HG03342 (cell line): ENCODE data around the gene RADIL.
A peak's percentile ranks its signal among the peaks of the same experiment; 100 is the strongest.
"Not testable (repeated sequence)": the region's sequence is repeated elsewhere in the genome, so short reads cannot be mapped to it uniquely, and the experiment has no call there.

ENCODE experiments used
- ATAC-seq: cut with Tn5 transposase; IDR thresholded peaks from one replicate; pipeline ENCODE4 v1.9.1; 2021; ENCODE audit warnings: mild to moderate bottlenecking, moderate library complexity; ENCODE audit not compliant: unreplicated experiment

Gene RADIL, protein sequence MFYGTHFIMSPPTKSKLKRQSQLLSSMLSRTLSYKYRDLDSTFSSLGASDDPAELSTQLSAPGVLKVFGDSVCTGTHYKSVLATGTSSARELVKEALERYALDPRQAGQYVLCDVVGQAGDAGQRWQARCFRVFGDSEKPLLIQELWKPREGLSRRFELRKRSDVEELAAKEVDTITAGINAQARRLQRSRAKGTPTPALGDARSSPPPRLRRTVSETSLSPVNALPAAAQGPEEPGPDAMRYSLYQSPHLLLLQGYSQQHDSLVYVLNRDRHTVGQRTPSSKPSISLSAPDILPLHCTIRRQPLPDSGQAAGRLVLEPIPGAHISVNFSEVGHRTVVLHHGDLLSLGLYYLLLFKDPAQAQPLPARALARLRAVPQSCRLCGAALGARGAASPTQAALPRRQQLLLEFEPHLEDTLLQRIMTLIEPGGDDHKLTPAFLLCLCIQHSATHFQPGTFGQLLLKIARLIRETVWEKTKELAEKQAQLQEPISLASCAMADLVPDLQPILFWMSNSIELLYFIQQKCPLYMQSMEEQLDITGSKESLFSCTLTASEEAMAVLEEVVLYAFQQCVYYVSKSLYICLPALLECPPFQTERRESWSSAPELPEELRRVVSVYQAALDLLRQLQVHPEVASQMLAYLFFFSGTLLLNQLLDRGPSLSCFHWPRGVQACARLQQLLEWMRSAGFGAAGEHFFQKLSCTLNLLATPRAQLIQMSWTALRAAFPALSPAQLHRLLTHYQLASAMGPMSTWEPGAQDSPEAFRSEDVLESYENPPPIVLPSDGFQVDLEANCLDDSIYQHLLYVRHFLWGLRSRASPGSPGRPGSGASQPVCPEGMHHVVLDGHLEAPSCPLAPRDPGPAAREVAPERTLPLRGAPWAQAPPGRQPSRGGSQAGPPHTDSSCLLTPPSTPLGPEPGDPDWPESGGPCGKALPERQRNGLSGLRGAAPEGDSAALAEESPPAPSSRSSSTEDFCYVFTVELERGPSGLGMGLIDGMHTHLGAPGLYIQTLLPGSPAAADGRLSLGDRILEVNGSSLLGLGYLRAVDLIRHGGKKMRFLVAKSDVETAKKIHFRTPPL

DNA sequence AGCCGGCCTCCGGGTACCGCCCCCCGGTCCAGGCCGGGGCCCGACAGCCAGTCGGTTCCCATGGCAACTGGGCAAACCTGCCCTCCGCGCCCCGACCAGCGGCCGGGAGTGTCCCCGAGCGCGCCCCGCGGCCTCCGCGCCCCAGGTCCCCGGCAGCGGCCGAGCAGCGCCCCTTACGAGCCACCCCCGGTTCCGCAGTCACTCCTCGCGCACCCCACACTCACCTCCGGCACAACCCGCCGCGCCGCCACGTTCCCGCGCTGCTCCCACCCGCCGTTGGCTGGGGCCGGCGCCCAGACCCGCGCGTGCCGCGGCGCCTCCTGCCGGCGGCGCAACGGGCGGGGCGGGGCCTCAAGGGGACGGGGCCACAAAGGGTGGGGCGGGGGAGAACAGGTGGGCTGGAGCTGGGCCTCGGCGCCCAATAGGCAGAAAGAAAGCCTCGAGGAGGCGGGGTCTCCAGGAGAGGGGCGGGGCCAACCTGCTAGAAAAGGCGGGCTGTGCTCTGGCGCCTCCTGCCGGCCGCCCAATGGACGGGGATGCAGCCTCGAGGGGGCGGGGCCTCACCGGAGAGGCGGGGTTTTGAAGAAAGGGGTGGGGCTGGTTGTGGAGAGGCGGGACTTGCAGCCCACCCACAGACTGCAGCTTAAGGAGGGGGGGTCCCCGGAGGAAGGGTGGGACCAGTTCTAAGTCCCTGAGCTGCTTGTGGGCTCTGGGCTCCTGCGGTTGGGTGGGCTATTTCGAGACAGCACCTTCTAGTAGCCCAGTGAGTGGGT is at the start of gene RADIL:
TSS of gene RADIL (minus strand) at position 345 of the 773 bp plus-strand sequence. CDS start 5,577 bp downstream, outside the sequence.
- ATAC-seq = peak; percentile 71

DNA sequence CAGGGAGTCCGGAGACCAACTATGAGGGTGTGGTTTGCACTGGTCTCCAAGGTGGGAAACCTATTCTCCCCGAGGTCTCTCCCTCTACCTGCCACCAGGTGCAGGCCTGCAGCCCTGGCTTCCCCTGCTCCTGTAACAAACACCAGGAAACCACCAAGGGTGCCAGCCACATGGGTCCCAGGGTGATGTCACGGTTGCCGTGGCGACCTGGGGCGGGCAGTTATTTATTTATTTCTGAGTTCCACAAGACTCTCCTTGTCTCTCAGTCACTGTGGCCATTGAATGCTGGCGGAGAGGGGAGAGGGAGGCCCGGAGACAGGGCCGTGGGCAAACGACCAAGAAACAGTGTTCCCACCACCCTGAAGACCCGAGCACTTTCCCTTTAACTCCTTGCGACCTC is 48.4 kb upstream of the RADIL start:
- ATAC-seq = no peak

DNA sequence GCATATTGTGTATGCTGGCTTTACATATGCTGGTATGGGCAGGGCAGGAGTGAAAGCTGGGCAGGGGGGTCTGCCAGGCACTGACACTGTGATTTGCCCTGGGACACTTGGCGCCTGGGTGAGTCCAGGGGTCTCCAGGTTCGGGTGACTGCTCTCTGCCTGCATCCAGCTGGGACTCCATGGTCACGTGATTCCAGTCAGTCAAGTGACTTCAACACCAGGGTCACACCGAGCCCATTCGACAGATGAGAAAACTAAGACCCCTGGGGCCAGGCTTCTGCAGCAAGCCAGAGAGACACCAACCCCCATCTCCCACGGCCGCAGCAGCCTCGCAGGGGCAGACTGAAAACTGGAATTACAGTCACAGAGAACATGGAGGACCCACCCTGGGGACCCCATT is 45.5 kb upstream of the RADIL start:
- no peak for ATAC-seq

DNA sequence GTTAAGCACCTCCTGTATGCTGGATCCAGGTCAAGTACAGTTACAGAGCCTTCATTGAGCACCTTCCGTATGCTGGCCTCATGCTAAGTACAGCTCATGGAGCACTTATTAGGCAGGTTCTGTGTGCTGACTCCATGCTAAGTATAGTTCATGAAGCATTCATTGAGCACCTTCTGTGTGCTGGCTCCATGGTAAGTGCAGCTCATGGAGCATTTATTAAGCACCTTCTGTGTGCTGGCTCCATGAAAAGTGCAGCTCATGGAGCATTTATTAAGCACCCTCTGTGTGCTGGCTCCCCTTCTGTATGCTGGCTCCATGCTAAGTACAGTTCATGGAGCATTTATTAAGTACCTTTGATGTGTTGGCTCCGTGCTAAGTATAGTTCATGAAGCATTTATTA is 44.9 kb upstream of the RADIL start:
- no peak for ATAC-seq

GRCh38 chr7:4919969-4920766 is 36.7 kb upstream of the RADIL start:
- no peak for ATAC-seq

DNA sequence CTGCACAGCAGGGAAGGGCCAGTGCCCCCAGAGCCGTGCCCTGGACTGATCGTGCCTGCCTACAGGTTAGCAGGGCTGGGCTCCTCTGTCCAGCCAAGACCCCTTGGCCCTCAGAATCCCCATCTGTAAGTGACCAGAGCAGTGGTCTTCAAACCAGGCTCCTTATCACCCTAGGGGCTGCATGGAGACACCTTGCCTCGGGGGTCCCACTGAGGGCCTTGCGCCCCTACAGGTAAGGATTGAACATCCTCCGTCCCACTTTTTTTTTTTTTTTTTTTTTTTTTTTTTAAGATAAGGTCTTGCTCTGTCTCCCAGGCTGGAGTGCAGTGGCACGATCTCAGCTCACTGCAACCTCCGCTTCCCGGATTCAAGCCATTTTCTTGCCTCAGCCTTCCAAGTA is 32.6 kb upstream of the RADIL start:
- ATAC-seq = no peak

DNA sequence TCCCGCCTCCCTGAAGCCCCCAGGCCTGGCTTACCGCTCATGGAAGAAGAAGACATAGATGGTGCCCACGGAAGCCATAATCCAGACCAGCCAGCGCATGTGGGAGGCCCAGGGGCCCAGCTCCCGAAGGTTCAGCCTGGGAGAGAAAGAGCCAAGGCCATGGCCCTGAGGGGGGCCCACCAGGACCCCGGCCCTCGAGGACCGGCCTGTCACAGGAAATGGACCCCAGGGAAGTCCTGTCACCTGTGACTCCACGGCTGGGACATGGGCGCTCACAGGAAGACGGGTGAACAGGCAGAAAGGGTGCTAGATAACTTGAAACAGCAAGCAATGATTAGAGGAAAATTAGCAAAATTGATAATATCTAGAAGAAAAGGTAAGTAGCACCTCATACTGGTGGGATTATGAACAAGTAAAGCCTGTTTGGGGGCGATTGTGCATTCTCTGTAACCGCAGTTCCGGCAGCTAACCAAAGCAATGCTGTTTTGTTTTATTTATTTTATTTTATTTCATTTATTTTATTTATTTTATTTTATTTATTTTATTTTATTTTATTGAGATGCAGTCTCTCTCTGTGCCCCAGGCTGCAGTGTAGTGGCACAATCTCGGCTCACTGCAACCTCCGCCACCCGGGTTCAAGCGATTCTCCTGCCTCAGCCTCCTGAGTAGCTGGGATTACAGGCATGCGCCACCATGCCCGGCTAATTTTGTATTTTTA is 27.8 kb upstream of the RADIL start:
- no peak for ATAC-seq

DNA sequence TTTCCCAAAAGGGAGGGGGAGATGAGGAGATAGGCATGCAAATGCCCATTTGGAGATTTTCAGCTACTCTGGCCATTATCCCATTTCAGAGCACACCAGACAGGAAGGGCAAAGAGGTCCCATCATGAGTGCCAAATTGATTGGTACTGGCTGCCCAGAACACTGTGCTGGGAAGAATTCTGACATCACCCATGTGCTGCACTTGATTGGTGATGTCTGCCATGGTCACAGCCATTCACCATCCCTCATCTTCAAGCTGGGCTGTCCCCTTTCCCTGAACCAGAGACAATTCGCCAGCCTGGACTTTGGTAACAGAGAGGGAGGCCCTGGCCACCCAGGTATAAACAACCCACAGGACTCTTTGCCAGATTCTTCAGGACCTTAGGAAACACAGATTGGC is 23.2 kb upstream of the RADIL start:
- no peak for ATAC-seq

- ATAC-seq = no peak
Measured at GRCh38 chr7:4905171-4905570, 21.7 kb upstream of the RADIL start.

DNA sequence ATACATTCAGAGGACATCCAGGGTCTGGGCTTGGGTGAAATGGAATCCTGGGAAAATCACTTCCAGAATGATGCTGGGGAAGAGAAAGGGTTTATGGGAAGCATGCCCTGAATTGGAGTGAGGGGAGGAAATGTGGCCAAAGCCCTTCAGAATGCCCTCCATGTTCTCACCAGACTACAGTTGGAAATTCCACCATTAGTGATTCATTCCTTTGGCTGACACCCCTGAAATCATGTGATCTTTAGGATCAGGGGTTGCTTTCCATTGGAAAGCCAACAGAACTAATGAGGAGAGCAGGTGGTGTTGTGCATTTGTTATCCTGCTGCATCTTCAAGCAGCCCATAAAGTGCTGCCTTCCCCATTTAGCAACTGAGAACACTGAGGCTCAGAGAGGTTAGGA is 20.8 kb upstream of the RADIL start:
- ATAC-seq = no peak

- no peak for ATAC-seq
Measured at GRCh38 chr7:4895766-4896165, 12.2 kb upstream of the RADIL start.

DNA sequence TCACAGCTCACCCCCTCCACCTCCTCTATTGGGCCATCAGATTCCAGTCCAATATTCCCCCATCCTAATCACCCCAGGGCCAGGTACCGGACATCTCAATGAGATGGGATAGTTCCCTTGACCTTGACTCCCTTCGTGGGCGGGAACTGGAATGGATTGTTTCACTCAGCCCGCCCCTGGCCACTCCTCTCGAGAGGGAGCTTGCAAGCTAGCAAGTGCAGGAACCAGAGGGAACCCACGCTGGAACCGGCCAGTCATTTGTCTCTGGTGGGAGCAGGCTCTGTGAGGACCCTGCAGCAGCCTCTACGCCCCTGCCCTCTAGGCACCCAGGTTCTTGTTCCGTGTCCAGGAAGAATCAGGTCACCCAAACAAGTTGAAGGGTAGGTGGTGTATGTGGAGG is 11.0 kb upstream of the RADIL start:
- ATAC-seq = no peak

DNA sequence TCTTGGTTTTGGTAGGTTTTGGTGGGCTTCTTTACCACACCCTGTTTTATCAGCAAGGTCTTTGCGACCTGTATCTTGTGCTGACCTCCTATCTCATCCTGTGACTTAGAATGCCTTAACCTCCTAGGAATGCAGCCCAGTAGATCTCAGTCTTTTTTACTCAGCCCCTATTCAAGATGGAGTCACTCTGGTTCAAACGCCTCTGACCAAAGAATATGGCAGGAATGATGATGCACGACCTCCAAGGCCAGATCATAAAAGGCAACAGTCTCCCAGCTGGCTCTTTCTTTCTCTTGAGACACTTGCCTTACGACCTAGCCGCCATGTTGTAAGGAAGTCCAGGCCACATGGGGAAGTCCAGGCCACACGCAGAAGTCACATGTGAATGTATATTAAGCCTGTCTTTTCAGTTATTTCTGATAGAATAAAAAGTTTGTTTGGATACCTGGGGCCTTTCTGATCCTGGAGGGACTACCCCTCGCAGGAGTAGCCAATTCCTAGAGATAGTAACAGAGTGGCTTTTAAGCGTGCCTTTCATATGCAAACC is 10.5 kb upstream of the RADIL start:
- ATAC-seq = no peak

- not testable (repeated sequence) for ATAC-seq
Measured at GRCh38 chr7:4893188-4893587, 9.7 kb upstream of the RADIL start.

DNA sequence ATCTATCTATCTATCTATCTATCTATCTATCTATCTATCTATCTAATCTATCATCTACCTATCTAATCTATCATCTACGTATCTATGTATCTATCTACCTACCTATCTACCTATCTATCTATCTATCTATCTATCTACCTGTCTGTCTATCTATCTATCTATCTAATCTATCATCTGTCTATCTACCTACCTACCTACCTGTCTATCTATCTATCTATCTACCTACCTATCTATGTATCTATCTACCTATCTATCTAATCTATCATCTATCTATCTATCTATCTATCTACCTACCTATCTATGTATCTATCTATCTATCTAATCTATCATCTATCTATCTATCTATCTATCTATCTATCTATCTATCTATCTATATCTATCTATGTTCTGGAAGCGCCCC is 8.0 kb upstream of the RADIL start:
- not testable (repeated sequence) for ATAC-seq

GRCh38 chr7:4889682-4890081 is 6.2 kb upstream of the RADIL start:
- no peak for ATAC-seq

- no peak for ATAC-seq
Measured at GRCh38 chr7:4888161-4888560, 4.6 kb upstream of the RADIL start.

- ATAC-seq = no peak
Measured at GRCh38 chr7:4886671-4887070, 3.2 kb upstream of the RADIL start.

- ATAC-seq = no peak
Measured at GRCh38 chr7:4885317-4885807, 1.8 kb upstream of the RADIL start.
